Neuronal stem cell (in vitro differentiated cells): Measurements from ENCODE around the gene GTF2E1.

ENCODE experiments used
- DNase-seq: peaks from one replicate; pipeline ENCODE4 v3.0.0-alpha.2; 2013; ENCODE audit warnings: low spot score
- H2AFZ ChIP-seq: one replicate; pipeline ENCODE4 v1.6.1; 2013; ENCODE audit warnings: mild to moderate bottlenecking, low read length, inconsistent platforms
- H2AK5ac ChIP-seq: 2 replicates; pipeline ENCODE4 v1.6.1; 2013; ENCODE audit warnings: low read depth, mild to moderate bottlenecking, inconsistent platforms, low read length, moderate library complexity, mixed read lengths
- H2BK120ac ChIP-seq: 2 replicates; pipeline ENCODE4 v1.6.1; 2013; ENCODE audit warnings: low read depth, mild to moderate bottlenecking, inconsistent platforms, low read length, moderate library complexity, mixed read lengths
- H2BK12ac ChIP-seq: one replicate; pipeline ENCODE4 v1.6.1; 2013; ENCODE audit warnings: low read length, inconsistent platforms
- H2BK15ac ChIP-seq: 2 replicates; pipeline ENCODE4 v1.6.1; 2013; ENCODE audit warnings: mild to moderate bottlenecking, low read length, inconsistent platforms, mixed read lengths
- H2BK5ac ChIP-seq: one replicate; pipeline ENCODE4 v1.6.1; 2013; ENCODE audit warnings: inconsistent platforms, mild to moderate bottlenecking, low read length, moderate library complexity
- H3K14ac ChIP-seq: one replicate; pipeline ENCODE4 v1.6.1; 2013; ENCODE audit warnings: low read length, inconsistent platforms
- H3K18ac ChIP-seq: 2 replicates; pipeline ENCODE4 v1.6.1; 2013; ENCODE audit warnings: low read length, inconsistent platforms
- H3K23ac ChIP-seq: 2 replicates; pipeline ENCODE4 v1.6.1; 2013; ENCODE audit warnings: low read depth, mild to moderate bottlenecking, mixed read lengths, low read length, inconsistent platforms; ENCODE audit not compliant: poor library complexity
- H3K27ac ChIP-seq: replicated peaks from 3 replicates; pipeline ENCODE4 v1.5.1; 2013; ENCODE audit warnings: low read length, inconsistent platforms
- H3K27me3 ChIP-seq, 3 experiments: 2 replicates each; pipeline ENCODE4 v1.6.1; 2013; ENCODE audit warnings: low read length in 3 of 3, mild to moderate bottlenecking in 2 of 3, inconsistent platforms in 1 of 3, low read depth in 1 of 3, mixed read lengths in 1 of 3, moderate library complexity in 1 of 3; ENCODE audit not compliant: control insufficient read depth in 3 of 3, insufficient read depth in 3 of 3
- H3K36me3 ChIP-seq, 2 donors: replicated peaks in 1 of 2; 2 replicates each; pipeline ENCODE4 v1.6.1; 2013; ENCODE audit warnings: low read length in 2 of 2; ENCODE audit not compliant: control insufficient read depth in 2 of 2, insufficient read depth in 2 of 2
- H3K4ac ChIP-seq: 2 replicates; pipeline ENCODE4 v1.6.1; 2013; ENCODE audit warnings: inconsistent platforms, mild to moderate bottlenecking, low read length, moderate library complexity
- H3K4me1 ChIP-seq, 2 donors: 1 replicate in 1 of 2; 2 replicates in 1 of 2; pipeline ENCODE4 v1.6.1; 2013; ENCODE audit warnings: low read length in 2 of 2, low read depth in 1 of 2; ENCODE audit not compliant: control insufficient read depth in 2 of 2, insufficient read depth in 1 of 2
- H3K4me2 ChIP-seq: one replicate; pipeline ENCODE4 v1.6.1; 2013; ENCODE audit warnings: mild to moderate bottlenecking, low read length, inconsistent platforms; ENCODE audit not compliant: insufficient read depth, poor library complexity, severe bottlenecking
- H3K4me3 ChIP-seq, 2 donors: 2 replicates each; pipeline ENCODE4 v1.5.1; 2013; ENCODE audit warnings: low read length in 2 of 2, mild to moderate bottlenecking in 2 of 2, inconsistent platforms in 1 of 2, moderate library complexity in 1 of 2
- H3K79me1 ChIP-seq: one replicate; pipeline ENCODE4 v1.6.1; 2013; ENCODE audit warnings: low read depth, mild to moderate bottlenecking, inconsistent platforms, low read length, moderate library complexity
- H3K9ac ChIP-seq: one replicate; pipeline ENCODE4 v1.6.1; 2013; ENCODE audit warnings: mild to moderate bottlenecking, low read depth, low read length, inconsistent platforms; ENCODE audit not compliant: poor library complexity
- H3K9me3 ChIP-seq, 2 donors: replicated peaks in 1 of 2; 2 replicates each; pipeline versions ENCODE3 to v1.6.1; 2013; ENCODE audit warnings: low read length in 2 of 2, mild to moderate bottlenecking in 2 of 2, inconsistent platforms in 1 of 2, low read depth in 1 of 2, mixed read lengths in 1 of 2, moderate library complexity in 1 of 2; ENCODE audit not compliant: control insufficient read depth in 2 of 2, insufficient read depth in 1 of 2
- H4K8ac ChIP-seq: one replicate; pipeline ENCODE4 v1.6.1; 2013; ENCODE audit warnings: low read depth, mild to moderate bottlenecking, inconsistent platforms, low read length, moderate library complexity
- H4K91ac ChIP-seq: one replicate; pipeline ENCODE4 v1.6.1; 2013; ENCODE audit warnings: low read length, low read depth, mild to moderate bottlenecking, inconsistent platforms; ENCODE audit not compliant: poor library complexity
- WGBS, 2 donors: extraction: QIAGEN DNeasy Blood & Tissue Kit; methylation state at CpG; one replicate each; pipeline ENCODE4 v1.1.7; 2013; ENCODE audit warnings: missing lambda C conversion rate in 2 of 2, mixed read lengths in 1 of 2; ENCODE audit not compliant: insufficient read length in 2 of 2, insufficient replicate concordance in 1 of 2; ENCODE audit errors: extremely low coverage in 2 of 2; 5-methylcytosine and 5-hydroxymethylcytosine counted together

Gene GTF2E1

GRCh38 chr3:120766576-120766975 is 24.0 kb downstream of the GTF2E1 start:
- Histone ChIP-seq H2BK5ac (no peak overlapping the region), H2BK120ac (no peak overlapping the region), H3K4ac (no peak overlapping the region), H3K27me3 (no peaks in the 10 kb centered on the region), H3K23ac (no peak overlapping the region), H3K79me1 (peaks cover 2% of the 10 kb centered on the region), H3K4me2 (no peak overlapping the region), H2AFZ (no peak overlapping the region), H4K8ac (no peak overlapping the region), H2BK12ac (no peak overlapping the region), H3K27ac (no peak overlapping the region), H3K18ac (no peak overlapping the region), H2BK15ac (no peak overlapping the region), H3K14ac (no peak overlapping the region), H3K9me3 (no peaks in the 10 kb centered on the region), H3K4me3 (no peak overlapping the region), H2AK5ac (no peak overlapping the region), H3K36me3 (peaks cover 0 to 27% of the 10 kb centered on the region in 2 donors), H3K4me1 (no peaks in the 10 kb centered on the region), H4K91ac (no peak overlapping the region), H3K9ac (no peak overlapping the region)
- no CpG with 5 or more reads among the region's 3 CpGs for WGBS, 2 donors
- DNase-seq, result no peak

GRCh38 chr3:120767106-120767505 is 24.6 kb downstream of the GTF2E1 start:
- no CpG with 5 or more reads among the region's 1 CpG for WGBS, 2 donors
- Histone ChIP-seq H2BK120ac (no peak overlapping the region), H3K9me3 (no peaks in the 10 kb centered on the region), H3K4ac (no peak overlapping the region), H2AK5ac (no peak overlapping the region), H3K14ac (no peak overlapping the region), H3K4me2 (no peak overlapping the region), H3K9ac (no peak overlapping the region), H3K18ac (no peak overlapping the region), H3K23ac (no peak overlapping the region), H2BK15ac (no peak overlapping the region), H3K4me1 (no peaks in the 10 kb centered on the region), H2AFZ (no peak overlapping the region), H4K91ac (no peak overlapping the region), H2BK12ac (no peak overlapping the region), H3K27me3 (no peaks in the 10 kb centered on the region), H3K4me3 (no peak overlapping the region), H4K8ac (no peak overlapping the region), H3K79me1 (peaks cover 2% of the 10 kb centered on the region), H3K27ac (no peak overlapping the region), H2BK5ac (no peak overlapping the region), H3K36me3 (peaks cover 0 to 32% of the 10 kb centered on the region in 2 donors)
- DNase-seq, result no peak

GRCh38 chr3:120769436-120769835 is 26.9 kb downstream of the GTF2E1 start:
- Histone ChIP-seq H3K14ac (no peak overlapping the region), H3K36me3 (peaks cover 3 to 51% of the 10 kb centered on the region in 2 donors)

GRCh38 chr3:120770891-120771290 is 28.3 kb downstream of the GTF2E1 start:
- no peak for DNase-seq
- Histone ChIP-seq H3K79me1 (peaks cover 2% of the 10 kb centered on the region), H3K9me3 (no peaks in the 10 kb centered on the region), H2BK15ac (no peak overlapping the region), H3K36me3 (peaks cover 3 to 64% of the 10 kb centered on the region in 2 donors), H3K4me3 (no peak overlapping the region), H2AFZ (no peak overlapping the region), H2BK12ac (no peak overlapping the region), H3K27ac (no peak overlapping the region), H3K9ac (no peak overlapping the region), H2BK120ac (no peak overlapping the region), H3K4ac (no peak overlapping the region), H3K4me2 (no peak overlapping the region), H3K27me3 (no peaks in the 10 kb centered on the region), H3K18ac (no peak overlapping the region), H3K14ac (no peak overlapping the region), H2BK5ac (no peak overlapping the region), H3K4me1 (no peaks in the 10 kb centered on the region), H4K8ac (no peak overlapping the region), H2AK5ac (no peak overlapping the region), H4K91ac (no peak overlapping the region), H3K23ac (no peak overlapping the region)
- WGBS, 2 donors, result no CpG with 5 or more reads among the region's 4 CpGs

More at GRCh38 chr3:120769436-120769835, 26.9 kb downstream of the GTF2E1 start:
- no peak overlapping the region for H2AFZ ChIP-seq
- no CpG with 5 or more reads among the region's 2 CpGs for WGBS, 2 donors
- peaks cover 2% of the 10 kb centered on the region for H3K79me1 ChIP-seq
- H3K4me1 ChIP-seq, result no peaks in the 10 kb centered on the region
- H2BK15ac ChIP-seq, result no peak overlapping the region
- no peak overlapping the region for H4K8ac ChIP-seq
- H3K9ac ChIP-seq, result no peak overlapping the region
- no peak overlapping the region for H3K18ac ChIP-seq
- no peak overlapping the region for H3K4me3 ChIP-seq
- no peak overlapping the region for H2BK5ac ChIP-seq
- no peak for DNase-seq
- H2BK12ac ChIP-seq, result no peak overlapping the region
- no peak overlapping the region for H2BK120ac ChIP-seq
- H3K4ac ChIP-seq, result no peak overlapping the region
- no peak overlapping the region for H3K23ac ChIP-seq
- H3K27me3 ChIP-seq, result no peaks in the 10 kb centered on the region
- no peaks in the 10 kb centered on the region for H3K9me3 ChIP-seq
- H3K4me2 ChIP-seq, result no peak overlapping the region
- H2AK5ac ChIP-seq, result no peak overlapping the region
- H4K91ac ChIP-seq, result no peak overlapping the region
- H3K27ac ChIP-seq, result no peak overlapping the region
